Subcutaneous abdominal adipose tissue (tissue), 5 donors: ENCODE results near the gene RAP1GAP2.
"Not testable (repeated sequence)": the region's sequence is repeated elsewhere in the genome, so short reads cannot be mapped to it uniquely, and the experiment has no call there.

Experiments
- H3K27ac ChIP-seq: one replicate; pipeline ENCODE4 v1.7.0; 2013; ENCODE audit warnings: low read depth, mild to moderate bottlenecking, inconsistent platforms, low read length, moderate library complexity
- H3K27me3 ChIP-seq, 5 donors: one replicate each; pipeline ENCODE4 v1.7.0; 2013; ENCODE audit warnings: low read length in 5 of 5, inconsistent platforms in 1 of 5; ENCODE audit not compliant: control insufficient read depth in 5 of 5, insufficient read depth in 4 of 5
- H3K36me3 ChIP-seq, 5 donors: one replicate each; pipeline ENCODE4 v1.7.0; 2013; ENCODE audit warnings: low read length in 5 of 5; ENCODE audit not compliant: control insufficient read depth in 5 of 5, insufficient read depth in 5 of 5
- H3K4me1 ChIP-seq, 5 donors: one replicate each; pipeline ENCODE4 v1.7.0; 2013; ENCODE audit warnings: low read length in 5 of 5, mild to moderate bottlenecking in 3 of 5, moderate library complexity in 1 of 5; ENCODE audit not compliant: control insufficient read depth in 5 of 5, insufficient read depth in 5 of 5
- H3K4me3 ChIP-seq, 5 donors: one replicate each; pipeline ENCODE4 v1.7.0; 2013; ENCODE audit warnings: low read length in 5 of 5, low read depth in 1 of 5
- H3K9ac ChIP-seq, 5 donors: one replicate each; pipeline ENCODE4 v1.7.0; 2013; ENCODE audit warnings: low read length in 5 of 5, mild to moderate bottlenecking in 4 of 5, moderate library complexity in 3 of 5
- H3K9me3 ChIP-seq, 5 donors: one replicate each; pipeline ENCODE4 v1.7.0; 2013; ENCODE audit warnings: low read length in 5 of 5; ENCODE audit not compliant: control insufficient read depth in 5 of 5
- donor health status: healthy.
- donor health status: healthy.
- donor health status: healthy.
- donor health status: healthy.
- donor health status: healthy.

RAP1GAP2 gene

DNA sequence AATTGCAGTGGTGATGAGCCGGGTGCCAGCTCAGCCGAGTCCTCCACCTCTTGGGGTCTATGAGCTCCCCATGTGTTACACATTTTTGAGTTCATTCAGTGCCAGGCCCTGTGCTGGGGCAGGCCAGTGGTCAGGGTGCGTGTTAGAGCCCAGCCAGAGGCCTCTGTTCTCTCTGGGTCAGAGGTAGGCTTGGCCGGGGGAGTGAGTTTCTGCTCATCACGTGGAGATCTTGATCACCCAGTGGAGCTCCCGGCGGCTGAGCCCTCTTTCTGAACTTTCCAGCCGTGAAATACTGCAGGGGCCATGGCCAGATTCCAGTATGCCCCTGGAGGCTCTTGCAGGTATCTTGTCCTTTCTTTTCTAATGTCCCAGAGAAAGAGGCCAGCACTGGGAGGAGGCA, 93.0 kb downstream of the RAP1GAP2 start:
- Histone ChIP-seq H3K9ac (no peak overlapping the region), H3K4me3 (no peak overlapping the region), H3K36me3 (no peaks in the 10 kb centered on the region)

GRCh38 chr17:2890778-2891177, 94.5 kb downstream of the RAP1GAP2 start:
- H3K27me3 ChIP-seq, H3K4me3 ChIP-seq, H3K4me1 ChIP-seq, H3K27ac ChIP-seq, H3K9ac ChIP-seq, H3K9me3 ChIP-seq, H3K36me3 ChIP-seq: not testable (repeated sequence)

More for the DNA sequence above, 93.0 kb downstream of the RAP1GAP2 start:
- Histone ChIP-seq H3K27me3 (no peaks in the 10 kb centered on the region), H3K9me3 (no peaks in the 10 kb centered on the region), H3K4me1 (peaks cover 0 to 8% (median 5%) of the 10 kb centered on the region in 5 donors), H3K27ac (no peak overlapping the region)

- Histone ChIP-seq H3K9me3 (no peaks in the 10 kb centered on the region), H3K4me3 (no peak overlapping the region), H3K27me3 (peaks cover 0 to 2% (median 0%) of the 10 kb centered on the region in 5 donors), H3K36me3 (no peaks in the 10 kb centered on the region), H3K4me1 (peaks cover 0 to 8% (median 5%) of the 10 kb centered on the region in 5 donors), H3K27ac (no peak overlapping the region), H3K9ac (no peak overlapping the region)
These were observed 96.2 kb downstream of the RAP1GAP2 start for GRCh38 chr17:2892305-2892971.

- Histone ChIP-seq H3K27ac (no peak overlapping the region), H3K9ac (no peak overlapping the region), H3K4me1 (peaks cover 0 to 8% (median 5%) of the 10 kb centered on the region in 5 donors), H3K9me3 (no peaks in the 10 kb centered on the region), H3K36me3 (no peaks in the 10 kb centered on the region), H3K27me3 (peaks cover 0 to 2% (median 0%) of the 10 kb centered on the region in 5 donors), H3K4me3 (no peak overlapping the region)
These were observed 97.2 kb downstream of the RAP1GAP2 start for GRCh38 chr17:2893422-2893914.

DNA sequence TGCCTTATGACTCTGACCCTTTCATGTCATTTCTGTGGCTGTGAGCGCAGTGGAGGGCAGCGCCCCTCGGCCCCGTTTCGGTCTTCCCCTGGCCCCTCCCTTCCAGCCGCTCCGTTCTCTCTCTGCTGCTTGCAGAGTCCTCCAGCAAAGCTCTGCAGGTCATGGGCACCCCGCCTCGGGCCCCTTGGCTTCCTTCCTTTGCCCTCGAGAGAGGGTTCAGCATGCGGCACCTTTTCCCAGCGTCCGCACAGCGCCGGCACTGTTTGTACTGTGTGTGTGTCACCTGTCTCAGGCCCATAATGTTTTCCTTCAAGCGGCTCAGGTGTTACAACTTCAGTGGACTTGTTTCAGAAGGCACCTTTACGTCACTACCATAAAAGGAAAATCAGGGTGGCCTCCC, 98.5 kb downstream of the RAP1GAP2 start:
- Histone ChIP-seq H3K9me3 (no peaks in the 10 kb centered on the region), H3K4me1 (no peaks in the 10 kb centered on the region), H3K36me3 (no peaks in the 10 kb centered on the region), H3K4me3 (no peak overlapping the region), H3K27ac (no peak overlapping the region), H3K27me3 (peaks cover 0 to 2% (median 0%) of the 10 kb centered on the region in 5 donors), H3K9ac (no peak overlapping the region)

- Histone ChIP-seq H3K27me3 (peaks cover 0 to 7% (median 0%) of the 10 kb centered on the region in 5 donors), H3K27ac (no peak overlapping the region), H3K9ac (no peak overlapping the region), H3K36me3 (no peaks in the 10 kb centered on the region), H3K4me3 (no peak overlapping the region), H3K4me1 (no peaks in the 10 kb centered on the region), H3K9me3 (peaks cover 0 to 3% (median 0%) of the 10 kb centered on the region in 5 donors)
These were observed 101.4 kb downstream of the RAP1GAP2 start for GRCh38 chr17:2897605-2898004.

DNA sequence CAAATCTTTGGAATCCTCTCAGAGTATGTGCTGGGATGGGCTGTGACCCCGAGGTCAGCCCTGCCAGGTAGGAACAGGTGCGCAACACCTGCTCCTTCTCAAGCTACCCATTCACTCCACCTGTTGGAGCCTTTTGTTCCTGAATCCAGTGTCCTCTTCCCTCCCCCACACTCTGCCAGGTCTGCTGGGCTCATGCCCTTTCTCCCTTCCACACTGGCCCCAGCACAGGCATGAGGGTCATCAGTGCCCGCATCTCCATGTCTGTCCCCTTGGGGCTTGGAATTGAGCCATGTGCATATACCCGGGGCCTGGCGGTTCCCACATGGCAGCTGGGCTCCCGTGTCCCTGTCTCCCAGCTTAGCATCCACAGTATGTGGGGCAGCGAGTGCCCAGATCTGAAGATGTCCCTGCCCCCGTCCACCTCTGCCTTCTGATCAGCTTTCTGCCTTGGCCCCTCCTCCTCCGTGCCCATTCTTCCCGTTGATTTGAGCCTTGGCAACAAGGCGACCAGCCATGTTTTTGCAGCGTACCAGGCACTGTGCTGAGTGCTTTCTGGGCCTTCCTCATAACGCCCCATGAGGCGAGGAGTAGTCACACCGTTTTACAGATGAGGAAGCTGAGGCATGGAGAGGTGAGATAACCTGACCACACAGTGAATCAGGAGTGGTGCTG, 102.2 kb downstream of the RAP1GAP2 start:
- H3K27me3 ChIP-seq: peaks cover 0 to 9% (median 0%) of the 10 kb centered on the region in 5 donors
- no peaks in the 10 kb centered on the region for H3K36me3 ChIP-seq
- H3K27ac ChIP-seq: no peak overlapping the region
- no peak overlapping the region for H3K4me3 ChIP-seq
- no peaks in the 10 kb centered on the region for H3K4me1 ChIP-seq
- H3K9me3 ChIP-seq: peaks cover 0 to 3% (median 0%) of the 10 kb centered on the region in 5 donors
- H3K9ac ChIP-seq: no peak overlapping the region

GRCh38 chr17:2899906-2900305, 103.7 kb downstream of the RAP1GAP2 start:
- Histone ChIP-seq H3K27me3 (peaks cover 0 to 15% (median 2%) of the 10 kb centered on the region in 5 donors), H3K4me3 (no peak overlapping the region), H3K9me3 (peaks cover 0 to 3% (median 0%) of the 10 kb centered on the region in 5 donors), H3K4me1 (no peaks in the 10 kb centered on the region), H3K27ac (no peak overlapping the region), H3K9ac (no peak overlapping the region), H3K36me3 (no peaks in the 10 kb centered on the region)

GRCh38 chr17:2900842-2901241, 104.6 kb downstream of the RAP1GAP2 start:
- Histone ChIP-seq H3K27ac (no peak overlapping the region), H3K27me3 (peaks cover 0 to 18% (median 3%) of the 10 kb centered on the region in 5 donors), H3K4me1 (no peaks in the 10 kb centered on the region), H3K4me3 (no peak overlapping the region), H3K9ac (no peak overlapping the region), H3K36me3 (no peaks in the 10 kb centered on the region), H3K9me3 (peaks cover 0 to 3% (median 0%) of the 10 kb centered on the region in 5 donors)

DNA sequence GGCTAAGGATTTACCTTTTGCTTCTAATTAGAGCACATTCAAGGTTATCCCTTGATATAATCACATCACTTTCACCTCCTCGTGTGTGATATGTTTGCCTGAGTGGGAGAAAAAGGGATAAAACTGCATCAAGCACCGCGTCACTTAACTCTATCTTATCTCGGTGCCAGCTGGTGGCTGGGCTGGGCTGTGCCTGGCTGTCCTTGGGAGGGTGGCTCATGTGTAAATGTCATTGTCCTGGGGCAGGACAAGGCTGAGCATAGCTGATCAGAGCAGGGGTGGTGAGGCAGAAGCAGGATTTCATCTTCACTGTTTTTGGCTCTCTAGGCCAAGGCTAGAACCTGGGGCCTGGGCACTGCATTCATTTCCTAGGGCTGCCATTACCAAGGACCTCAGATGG, 105.3 kb downstream of the RAP1GAP2 start:
- no peak overlapping the region for H3K4me3 ChIP-seq
- H3K27ac ChIP-seq: no peak overlapping the region
- no peaks in the 10 kb centered on the region for H3K36me3 ChIP-seq
- H3K4me1 ChIP-seq: no peaks in the 10 kb centered on the region
- H3K27me3 ChIP-seq: peaks cover 0 to 17% (median 3%) of the 10 kb centered on the region in 5 donors
- no peak overlapping the region for H3K9ac ChIP-seq
- peaks cover 0 to 3% (median 0%) of the 10 kb centered on the region in 5 donors for H3K9me3 ChIP-seq
